ENCODE data around the gene CEP170B.

DNA sequence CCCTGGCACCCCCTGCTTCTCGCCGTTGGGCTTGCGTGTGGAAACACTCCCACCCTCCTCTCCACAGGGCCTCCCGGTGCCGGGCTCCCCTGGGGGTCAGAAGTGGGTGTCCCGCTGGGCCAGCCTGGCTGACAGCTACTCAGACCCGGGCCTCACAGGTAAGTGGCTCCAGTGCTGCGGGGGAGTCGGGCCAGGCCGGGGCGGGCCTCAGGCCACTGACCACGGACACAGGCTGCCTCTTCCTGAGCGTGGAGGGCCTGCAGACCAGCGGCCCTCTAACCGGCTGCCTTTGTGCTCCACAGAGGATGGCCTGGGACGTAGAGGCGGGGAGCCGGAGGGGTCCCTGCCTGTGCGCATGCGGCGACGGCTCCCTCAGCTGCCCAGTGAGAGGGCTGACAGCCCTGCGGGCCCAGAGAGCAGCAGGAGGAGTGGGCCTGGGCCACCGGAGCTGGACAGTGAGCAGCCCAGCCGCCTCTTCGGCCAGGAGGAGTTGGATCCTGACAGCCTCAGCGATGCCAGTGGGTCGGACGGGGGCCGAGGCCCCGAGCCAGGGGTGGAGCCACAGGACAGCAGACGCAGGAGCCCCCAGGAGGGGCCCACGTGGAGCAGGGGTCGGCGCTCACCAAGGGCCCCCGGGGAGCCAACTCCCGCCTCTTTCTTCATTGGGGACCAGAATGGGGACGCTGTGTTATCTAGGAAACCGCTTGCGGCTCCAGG lies 21.1 kb downstream of the CEP170B start:
- TF ChIP-seq, protein P1, sequence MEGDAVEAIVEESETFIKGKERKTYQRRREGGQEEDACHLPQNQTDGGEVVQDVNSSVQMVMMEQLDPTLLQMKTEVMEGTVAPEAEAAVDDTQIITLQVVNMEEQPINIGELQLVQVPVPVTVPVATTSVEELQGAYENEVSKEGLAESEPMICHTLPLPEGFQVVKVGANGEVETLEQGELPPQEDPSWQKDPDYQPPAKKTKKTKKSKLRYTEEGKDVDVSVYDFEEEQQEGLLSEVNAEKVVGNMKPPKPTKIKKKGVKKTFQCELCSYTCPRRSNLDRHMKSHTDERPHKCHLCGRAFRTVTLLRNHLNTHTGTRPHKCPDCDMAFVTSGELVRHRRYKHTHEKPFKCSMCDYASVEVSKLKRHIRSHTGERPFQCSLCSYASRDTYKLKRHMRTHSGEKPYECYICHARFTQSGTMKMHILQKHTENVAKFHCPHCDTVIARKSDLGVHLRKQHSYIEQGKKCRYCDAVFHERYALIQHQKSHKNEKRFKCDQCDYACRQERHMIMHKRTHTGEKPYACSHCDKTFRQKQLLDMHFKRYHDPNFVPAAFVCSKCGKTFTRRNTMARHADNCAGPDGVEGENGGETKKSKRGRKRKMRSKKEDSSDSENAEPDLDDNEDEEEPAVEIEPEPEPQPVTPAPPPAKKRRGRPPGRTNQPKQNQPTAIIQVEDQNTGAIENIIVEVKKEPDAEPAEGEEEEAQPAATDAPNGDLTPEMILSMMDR (conservative IDR thresholded peaks at IDR 0.05; ENCODE audit: low read length), result no peak
- no peak for TF ChIP-seq EZH2phosphoT487 (IDR thresholded peaks at IDR 0.05; ENCODE audit: borderline replicate concordance)

All from Loucy (cell line).